ENCODE measurements around the gene AUTS2. TPM values are rescaled to one million over a fixed set of nuclear protein-coding genes. Genes with fewer than 3 reads are reported as not detected.

Gene AUTS2
- polyA plus RNA-seq, 1 donor (not counting 4 experiments of a cell fraction or from before 2014, with no cell fraction given) = 4.7 TPM

- no peaks in the 10 kb centered on the region for H3K36me3 ChIP-seq (ENCODE audit: control insufficient read depth in 2 of 2, extremely low read depth in 1 of 2, insufficient read depth in 2 of 2, low read length in 2 of 2)
- no peak overlapping the region for H3K4me3 ChIP-seq (ENCODE audit: control insufficient read depth in 2 of 3, extremely low read depth in 1 of 3, insufficient read depth in 2 of 3, low read depth in 1 of 3, low read length in 3 of 3)
- FAIRE-seq (no peak), DNase-seq (ENCODE audit: low read depth, low spot score) (no peak)
- TF ChIP-seq EZH2 (IDR thresholded peaks at IDR 0.05; ENCODE audit: low read length) (no peak), CTCF (optimal IDR thresholded peaks at IDR 0.05 in 1 of 3, IDR thresholded peaks at IDR 0.05 in 1 of 3, conservative IDR thresholded peaks at IDR 0.05 in 1 of 3; ENCODE audit: extremely low read depth in 1 of 3, insufficient read depth in 2 of 3, low read length in 3 of 3) (no peak)
- H3K9me1 ChIP-seq (ENCODE audit: control insufficient read depth, extremely low read depth, insufficient read depth, low read length) = no peaks in the 10 kb centered on the region
- no peaks in the 10 kb centered on the region for H3K27me3 ChIP-seq (ENCODE audit: control insufficient read depth, extremely low read depth, insufficient read depth, low read length)
- no peaks in the 10 kb centered on the region for H3K9me3 ChIP-seq (ENCODE audit: control insufficient read depth, low read depth, low read length)
- no peaks in the 10 kb centered on the region for H4K20me1 ChIP-seq (ENCODE audit: control insufficient read depth, extremely low read depth, insufficient read depth, low read length)
- no peak overlapping the region for H3K4me2 ChIP-seq (ENCODE audit: control insufficient read depth, extremely low read depth, insufficient read depth, low read depth, low read length)
- peaks cover 12% of the 10 kb centered on the region for H3K4me1 ChIP-seq (ENCODE audit: control insufficient read depth, extremely low read depth, insufficient read depth, low read length)
- dilution Hi-C loops (cut with MboI; ENCODE audit: extremely low pct_ligation_motif_present, low sequenced_read_pairs) = no loop called here
- no peak overlapping the region for H3K9ac ChIP-seq (ENCODE audit: control insufficient read depth, extremely low read depth, insufficient read depth, low read length)
- no peak overlapping the region for H3K27ac ChIP-seq (ENCODE audit: control insufficient read depth, insufficient read depth, low read length)
- H3K79me2 ChIP-seq (ENCODE audit: control insufficient read depth, insufficient read depth, low read length) = no peaks in the 10 kb centered on the region
- no peak overlapping the region for H2AFZ ChIP-seq (ENCODE audit: control insufficient read depth, low read length)
Observed at GRCh38 chr7:70566671-70567070, 968.4 kb downstream of the AUTS2 start.

GRCh38 chr7:70568674-70569334 lies 970.5 kb downstream of the AUTS2 start:
- FAIRE-seq (no peak), DNase-seq (ENCODE audit: low read depth, low spot score) (no peak)
- Histone ChIP-seq H3K9me3 (ENCODE audit: control insufficient read depth, low read depth, low read length) (no peaks in the 10 kb centered on the region), H3K27me3 (ENCODE audit: control insufficient read depth, extremely low read depth, insufficient read depth, low read length) (no peaks in the 10 kb centered on the region), H3K9me1 (ENCODE audit: control insufficient read depth, extremely low read depth, insufficient read depth, low read length) (no peaks in the 10 kb centered on the region), H3K79me2 (ENCODE audit: control insufficient read depth, insufficient read depth, low read length) (no peaks in the 10 kb centered on the region), H2AFZ (ENCODE audit: control insufficient read depth, low read length) (no peak overlapping the region), H3K4me2 (ENCODE audit: control insufficient read depth, extremely low read depth, insufficient read depth, low read depth, low read length) (no peak overlapping the region), H3K36me3 (ENCODE audit: control insufficient read depth in 2 of 2, extremely low read depth in 1 of 2, insufficient read depth in 2 of 2, low read length in 2 of 2) (no peaks in the 10 kb centered on the region), H3K9ac (ENCODE audit: control insufficient read depth, extremely low read depth, insufficient read depth, low read length) (no peak overlapping the region), H3K4me3 (ENCODE audit: control insufficient read depth in 2 of 3, extremely low read depth in 1 of 3, insufficient read depth in 2 of 3, low read depth in 1 of 3, low read length in 3 of 3) (no peak overlapping the region), H3K4me1 (ENCODE audit: control insufficient read depth, extremely low read depth, insufficient read depth, low read length) (peaks cover 17% of the 10 kb centered on the region), H4K20me1 (ENCODE audit: control insufficient read depth, extremely low read depth, insufficient read depth, low read length) (no peaks in the 10 kb centered on the region), H3K27ac (ENCODE audit: control insufficient read depth, insufficient read depth, low read length) (no peak overlapping the region)
- no peak for TF ChIP-seq EZH2 (IDR thresholded peaks at IDR 0.05; ENCODE audit: low read length)
- TF ChIP-seq CTCF (optimal IDR thresholded peaks at IDR 0.05 in 1 of 3, IDR thresholded peaks at IDR 0.05 in 1 of 3, conservative IDR thresholded peaks at IDR 0.05 in 1 of 3; ENCODE audit: extremely low read depth in 1 of 3, insufficient read depth in 2 of 3, low read length in 3 of 3) = no peak
- dilution Hi-C loops (cut with MboI; ENCODE audit: extremely low pct_ligation_motif_present, low sequenced_read_pairs) = no loop called here
